Thyroid gland (tissue), 4 donors: Measurements from ENCODE around the gene UCKL1. TPM values are rescaled to one million over a fixed set of nuclear protein-coding genes. Genes with fewer than 3 reads are reported as not detected.

Experiments used
- DNase-seq, 2 donors: peaks; one replicate each; pipeline ENCODE4 v3.0.0-alpha.2; 2019
- H3K27ac ChIP-seq, 3 donors: fragments of 200-600 bp; sonication (generic); 1 replicate in 2 of 3; 2 replicates in 1 of 3; pipeline ENCODE4 v1.5.1; 2016 to 2019; ENCODE audit warnings: mild to moderate bottlenecking in 1 of 3, moderate library complexity in 1 of 3
- H3K27me3 ChIP-seq: fragments of 200-600 bp; sonication (generic); one replicate; pipeline ENCODE4 v1.5.1; 2019
- H3K36me3 ChIP-seq, 2 donors: fragments of 200-600 bp; sonication (generic); one replicate each; pipeline ENCODE4 v1.5.1; 2016 to 2019
- H3K4me1 ChIP-seq, 2 donors: fragments of 200-600 bp; sonication (generic); one replicate each; pipeline ENCODE4 v1.5.1; 2017 to 2019
- H3K4me3 ChIP-seq, 3 donors: fragments of 200-600 bp; sonication (generic); replicated peaks in 1 of 3; 1 replicate in 2 of 3; 2 replicates in 1 of 3; pipeline ENCODE4 v1.5.1; 2016; ENCODE audit warnings: mild to moderate bottlenecking in 1 of 3
- H3K9me3 ChIP-seq: fragments of 200-600 bp; sonication (generic); one replicate; pipeline ENCODE4 v1.5.1; 2017
- POLR2A ChIP-seq, 2 donors: fragments of 450-650 bp; IDR thresholded peaks; one replicate each; pipeline ENCODE4 v1.6.1; 2017; ENCODE audit warnings: antibody characterized with exemption in 2 of 2, mild to moderate bottlenecking in 2 of 2, moderate library complexity in 1 of 2
- WGBS, 2 donors: methylation state at CpG; one replicate each; pipeline ENCODE4 v1.1.5; 2017; 5-methylcytosine and 5-hydroxymethylcytosine counted together
- intact Hi-C: fragments of 100-400 bp; cut with DNase I; formaldehyde crosslinking; loops from one replicate; pipeline ENCODE4 v1.15.1; 2023
- total RNA-seq, 4 donors: library from RNA; depleted of rRNA; stranded (reverse); fragments of >200 nt; gene quantifications; one replicate each; pipeline ENCODE4 v1.2.3, GENCODE V29; 2016
- TF ChIP-seq, protein P1 (sequence below), 6 experiments: fragments of 200-600 bp in 3 of 6; fragments of 450-650 bp in 3 of 6; sonication (generic) in 3 of 6; IDR thresholded peaks; one replicate each; pipeline ENCODE4 v1.5.1; 2016 to 2019; ENCODE audit warnings: antibody characterized with exemption in 6 of 6, mild to moderate bottlenecking in 2 of 6, inconsistent platforms in 1 of 6, moderate library complexity in 1 of 6

The UCKL1 gene
- total RNA-seq, 4 donors from 2014 or later = 21.6 to 44.3 (median 29.3) TPM

DNA sequence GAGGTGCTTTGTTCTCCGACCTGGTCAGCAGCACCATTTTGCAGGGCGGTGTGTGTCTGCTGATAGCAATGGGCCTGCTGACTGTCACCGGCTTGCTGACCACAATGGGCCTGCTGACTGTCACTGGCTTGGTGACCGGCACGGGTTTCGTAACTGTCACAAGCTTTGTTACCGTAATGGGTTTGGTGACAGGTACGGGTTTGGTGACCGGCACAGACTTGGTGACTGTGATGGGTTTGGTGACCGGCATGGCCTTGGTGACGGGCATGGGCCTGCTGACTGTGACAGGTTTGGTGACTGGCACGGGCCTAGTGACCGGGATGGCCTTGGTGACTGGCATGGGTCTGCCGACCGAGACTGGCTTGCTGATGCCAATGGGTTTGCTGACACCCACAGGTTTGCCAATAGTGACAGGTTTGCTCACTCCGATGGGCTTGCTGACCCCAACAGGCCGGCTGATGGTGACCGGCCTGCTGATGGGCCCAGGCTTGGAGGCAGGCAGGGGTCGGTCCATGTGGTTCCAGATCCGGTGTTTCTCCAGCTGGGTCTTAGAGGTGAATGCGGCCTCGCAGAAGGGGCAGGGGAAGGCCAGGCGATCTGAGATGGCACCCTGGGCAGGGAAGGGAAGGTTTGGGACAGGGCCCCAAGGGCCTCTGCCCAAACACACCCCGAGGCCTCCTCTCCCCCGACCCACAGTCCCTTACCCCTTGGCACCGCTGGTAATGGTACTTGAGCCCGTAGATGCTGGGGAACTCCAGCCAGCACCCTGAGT lies 10.1 kb upstream of the UCKL1 start:
- H3K27ac ChIP-seq = no peak overlapping the region
- DNase-seq = peak in 1 of 2 donors; percentile 2
- peaks cover 11 to 16% of the 10 kb centered on the region in 2 donors for H3K4me1 ChIP-seq
- no peaks in the 10 kb centered on the region for H3K27me3 ChIP-seq
- no peak overlapping the region for H3K4me3 ChIP-seq
- H3K36me3 ChIP-seq = peaks cover 25 to 42% of the 10 kb centered on the region in 2 donors
- TF ChIP-seq, protein P1, sequence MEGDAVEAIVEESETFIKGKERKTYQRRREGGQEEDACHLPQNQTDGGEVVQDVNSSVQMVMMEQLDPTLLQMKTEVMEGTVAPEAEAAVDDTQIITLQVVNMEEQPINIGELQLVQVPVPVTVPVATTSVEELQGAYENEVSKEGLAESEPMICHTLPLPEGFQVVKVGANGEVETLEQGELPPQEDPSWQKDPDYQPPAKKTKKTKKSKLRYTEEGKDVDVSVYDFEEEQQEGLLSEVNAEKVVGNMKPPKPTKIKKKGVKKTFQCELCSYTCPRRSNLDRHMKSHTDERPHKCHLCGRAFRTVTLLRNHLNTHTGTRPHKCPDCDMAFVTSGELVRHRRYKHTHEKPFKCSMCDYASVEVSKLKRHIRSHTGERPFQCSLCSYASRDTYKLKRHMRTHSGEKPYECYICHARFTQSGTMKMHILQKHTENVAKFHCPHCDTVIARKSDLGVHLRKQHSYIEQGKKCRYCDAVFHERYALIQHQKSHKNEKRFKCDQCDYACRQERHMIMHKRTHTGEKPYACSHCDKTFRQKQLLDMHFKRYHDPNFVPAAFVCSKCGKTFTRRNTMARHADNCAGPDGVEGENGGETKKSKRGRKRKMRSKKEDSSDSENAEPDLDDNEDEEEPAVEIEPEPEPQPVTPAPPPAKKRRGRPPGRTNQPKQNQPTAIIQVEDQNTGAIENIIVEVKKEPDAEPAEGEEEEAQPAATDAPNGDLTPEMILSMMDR (IDR thresholded peaks at IDR 0.05) = no peak
- intact Hi-C loops = no loop called here
- no peaks in the 10 kb centered on the region for H3K9me3 ChIP-seq
- 93 to 95% methylated on average over 23 to 24 of the region's 27 CpGs for WGBS, 2 donors

DNA sequence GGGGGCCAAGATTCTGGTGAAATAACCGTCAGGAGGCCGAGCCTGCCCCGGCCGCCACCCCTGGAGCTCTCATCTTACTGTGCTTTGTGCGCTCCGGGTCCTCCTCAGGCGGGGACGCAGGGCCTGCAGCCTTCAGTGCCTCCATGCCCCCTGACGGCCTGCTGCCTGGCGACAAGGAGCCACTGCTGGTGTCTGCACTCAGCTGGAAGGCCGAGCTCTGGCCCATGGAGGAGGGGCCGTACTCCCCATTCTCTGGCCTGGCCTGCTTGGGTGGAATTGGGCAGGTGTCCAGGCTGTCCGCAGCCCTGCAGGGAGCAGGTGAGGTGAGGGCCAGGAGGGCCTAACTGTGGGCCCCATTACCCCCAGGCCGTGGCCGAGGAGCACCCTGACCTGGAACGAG lies 8.2 kb upstream of the UCKL1 start:
- WGBS, 2 donors = 98% methylated on average over 7 to 9 of the region's 16 CpGs
- no peak for TF ChIP-seq POLR2A (IDR thresholded peaks at IDR 0.05)
- TF ChIP-seq, protein P1 (IDR thresholded peaks at IDR 0.05) = no peak
- peak in 1 of 2 donors; percentile 3 for DNase-seq
- no peaks in the 10 kb centered on the region for H3K27me3 ChIP-seq
- peaks cover 37 to 47% of the 10 kb centered on the region in 2 donors for H3K36me3 ChIP-seq
- no peak overlapping the region for H3K4me3 ChIP-seq
- intact Hi-C loops = no loop called here
- H3K9me3 ChIP-seq = no peaks in the 10 kb centered on the region
- no peak overlapping the region for H3K27ac ChIP-seq
- peaks cover 7 to 10% of the 10 kb centered on the region in 2 donors for H3K4me1 ChIP-seq

DNA sequence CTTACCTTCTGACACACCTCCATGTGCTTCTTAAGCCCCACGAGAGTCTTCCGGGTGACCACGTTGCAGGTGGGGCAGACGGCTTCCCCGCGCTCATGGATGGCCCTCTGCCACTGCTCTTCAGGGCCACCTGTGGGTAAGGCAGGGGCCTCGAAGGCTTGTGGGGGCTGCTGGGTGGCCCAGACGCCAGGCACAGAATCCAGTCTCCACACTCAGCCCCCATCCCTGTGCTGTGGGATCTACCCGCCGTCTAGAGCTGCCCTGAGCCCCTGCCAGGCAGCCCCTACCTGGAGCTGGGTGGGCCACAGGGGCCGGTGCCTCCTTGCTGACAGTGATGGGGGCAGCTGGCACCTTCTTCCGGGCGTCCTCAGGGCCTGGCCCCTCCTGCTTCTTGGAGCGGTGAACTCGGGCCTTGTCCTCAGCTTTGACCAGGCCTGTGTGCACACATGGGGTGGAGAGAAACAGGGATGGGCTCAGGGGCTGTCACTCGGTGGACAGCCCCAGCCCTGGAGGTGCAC lies 7.6 kb upstream of the UCKL1 start:
- TF ChIP-seq, protein P1 (IDR thresholded peaks at IDR 0.05) = no peak
- TF ChIP-seq POLR2A (IDR thresholded peaks at IDR 0.05) = no peak
- peaks cover 4 to 7% of the 10 kb centered on the region in 2 donors for H3K4me1 ChIP-seq
- WGBS, 2 donors = 98% methylated on average over 13 of the region's 16 CpGs; no CpG with 5 or more reads in 1 of the 2 donors

DNA sequence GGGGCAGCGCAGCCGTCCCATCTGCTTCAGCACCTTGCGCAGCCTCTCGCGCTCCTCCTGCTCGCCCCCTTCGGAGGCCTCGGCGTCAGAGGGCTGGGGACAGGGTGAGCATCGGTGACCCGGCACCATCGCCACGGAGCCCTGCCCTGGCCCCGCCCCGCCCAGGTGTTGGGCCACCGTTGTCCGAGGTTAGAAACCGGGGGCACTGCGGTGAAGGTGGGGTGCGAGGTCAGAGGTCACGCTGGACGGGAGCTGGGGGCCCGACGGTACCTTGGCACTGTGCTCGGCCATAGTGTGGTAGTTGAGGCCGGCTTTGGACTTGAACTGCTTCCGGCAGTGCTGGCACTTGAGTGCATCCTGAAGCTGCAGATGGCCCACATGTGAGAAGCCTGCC lies 7.1 kb upstream of the UCKL1 start:
- intact Hi-C loops = no loop called here
- H3K36me3 ChIP-seq = peaks cover 39 to 48% of the 10 kb centered on the region in 2 donors

More for the DNA sequence above, 7.6 kb upstream of the UCKL1 start:
- H3K9me3 ChIP-seq = no peaks in the 10 kb centered on the region
- H3K27ac ChIP-seq = no peak overlapping the region
- intact Hi-C loops = no loop called here
- H3K27me3 ChIP-seq = no peaks in the 10 kb centered on the region
- no peak overlapping the region for H3K4me3 ChIP-seq
- H3K36me3 ChIP-seq = peaks cover 39 to 48% of the 10 kb centered on the region in 2 donors
- DNase-seq = no peak

More for the DNA sequence above, 7.1 kb upstream of the UCKL1 start:
- peaks cover 0 to 2% of the 10 kb centered on the region in 2 donors for H3K4me1 ChIP-seq
- H3K27me3 ChIP-seq = no peaks in the 10 kb centered on the region
- no peak overlapping the region for H3K4me3 ChIP-seq
- no peak for TF ChIP-seq POLR2A (IDR thresholded peaks at IDR 0.05)
- TF ChIP-seq, protein P1 (IDR thresholded peaks at IDR 0.05) = no peak
- no peaks in the 10 kb centered on the region for H3K9me3 ChIP-seq
- H3K27ac ChIP-seq = no peak overlapping the region
- DNase-seq = no peak
- 88 to 96% methylated on average over 17 to 18 of the region's 27 CpGs for WGBS, 2 donors
